IMR-90 (cell line): ENCODE data around the gene DNAJB9. TPM values are rescaled to one million over a fixed set of nuclear protein-coding genes. Genes with fewer than 3 reads are reported as not detected.

Source experiments
- ATAC-seq: fragments of 200-7000 bp; cut with Tn5 transposase; 2 replicates; pipeline ENCODE4 v1.9.1; 2020; ENCODE audit warnings: low read depth, mild to moderate bottlenecking, moderate library complexity
- BruUV-seq: library from RNA; stranded (reverse); fragments of 400-500 nt; replicated peaks from 2 replicates; lab custom pipeline; 2021; lab: Mats Ljungman, UMichigan
- CTCF ChIA-PET: fragments of 300-600 bp; formaldehyde crosslinking; extraction: SDS; loops from one replicate; lab custom pipeline; 2021; ENCODE audit warnings: antibody characterized with exemption; lab: Yijun Ruan, JAX
- POLR2A ChIA-PET: fragments of 300-600 bp; sonication (Branson Sonifier 250); formaldehyde crosslinking; loops from one replicate; lab custom pipeline; 2022; ENCODE audit warnings: antibody characterized with exemption; ENCODE audit not compliant: unreplicated experiment; lab: Charles Lee
- DNase-seq: peaks from one replicate; pipeline ENCODE4 v3.0.0; 2013
- H2AFZ ChIP-seq: replicated peaks from 2 replicates; pipeline ENCODE3; 2013; ENCODE audit warnings: low read length, mild to moderate bottlenecking; ENCODE audit not compliant: poor library complexity
- H2AK5ac ChIP-seq: 2 replicates; pipeline ENCODE4 v1.6.1; 2013; ENCODE audit warnings: low read depth, low read length, inconsistent platforms
- H2AK9ac ChIP-seq: replicated peaks from 2 replicates; pipeline ENCODE3; 2013; ENCODE audit warnings: mild to moderate bottlenecking, low read depth, low read length, moderate library complexity; ENCODE audit not compliant: poor library complexity
- H2BK120ac ChIP-seq: 2 replicates; pipeline ENCODE4 v1.6.1; 2013; ENCODE audit warnings: low read depth, low read length, inconsistent platforms
- H2BK15ac ChIP-seq: 3 replicates; pipeline ENCODE4 v1.6.1; 2013; ENCODE audit warnings: low read depth, low read length, inconsistent platforms
- H2BK20ac ChIP-seq: 2 replicates; pipeline ENCODE4 v1.6.1; 2013; ENCODE audit warnings: low read depth, mild to moderate bottlenecking, inconsistent platforms, low read length, moderate library complexity
- H2BK5ac ChIP-seq: 2 replicates; pipeline ENCODE4 v1.6.1; 2013; ENCODE audit warnings: mild to moderate bottlenecking, low read depth, low read length, inconsistent platforms; ENCODE audit not compliant: poor library complexity, severe bottlenecking
- H3K14ac ChIP-seq: replicated peaks from 2 replicates; pipeline ENCODE4 v1.6.1; 2013; ENCODE audit warnings: low read depth, low read length, inconsistent platforms
- H3K18ac ChIP-seq: 2 replicates; pipeline ENCODE4 v1.6.1; 2013; ENCODE audit warnings: low read depth, low read length, control low read depth
- H3K23ac ChIP-seq: 2 replicates; pipeline ENCODE4 v1.6.1; 2013; ENCODE audit warnings: low read depth, low read length, inconsistent platforms
- H3K27ac ChIP-seq: 2 replicates; pipeline ENCODE4 v1.5.1; 2013; ENCODE audit warnings: mild to moderate bottlenecking, control low read depth, low read length; ENCODE audit not compliant: insufficient read depth
- H3K27me3 ChIP-seq: 2 replicates; pipeline ENCODE4 v1.6.1; 2013; ENCODE audit warnings: low read length; ENCODE audit not compliant: control insufficient read depth, insufficient read depth
- H3K36me3 ChIP-seq: 2 replicates; pipeline ENCODE4 v1.6.1; 2013; ENCODE audit warnings: low read length, mixed read lengths; ENCODE audit not compliant: control insufficient read depth, insufficient read depth
- H3K4ac ChIP-seq: 2 replicates; pipeline ENCODE4 v1.6.1; 2013; ENCODE audit warnings: low read depth, low read length, inconsistent platforms
- H3K4me1 ChIP-seq: 2 replicates; pipeline ENCODE4 v1.6.1; 2013; ENCODE audit warnings: low read length, mixed read lengths; ENCODE audit not compliant: control insufficient read depth, insufficient read depth
- H3K4me2 ChIP-seq: 2 replicates; pipeline ENCODE4 v1.6.1; 2013; ENCODE audit warnings: low read depth, mild to moderate bottlenecking, control low read depth, low read length, moderate library complexity
- H3K4me3 ChIP-seq: 2 replicates; pipeline ENCODE4 v1.5.1; 2013; ENCODE audit warnings: low read depth, mild to moderate bottlenecking, control low read depth, low read length, moderate library complexity; ENCODE audit not compliant: insufficient read depth
- H3K56ac ChIP-seq: 2 replicates; pipeline ENCODE4 v1.6.1; 2013; ENCODE audit warnings: low read length, inconsistent platforms; ENCODE audit not compliant: insufficient read depth; ENCODE audit errors: extremely low read depth
- H3K79me1 ChIP-seq, 2 experiments: 2 replicates each; pipeline ENCODE4 v1.6.1; 2013; ENCODE audit warnings: low read length in 2 of 2, inconsistent platforms in 1 of 2, low read depth in 1 of 2
- H3K9ac ChIP-seq: 2 replicates; pipeline ENCODE4 v1.6.1; 2013; ENCODE audit warnings: low read depth, low read length, control low read depth
- H3K9me1 ChIP-seq: 2 replicates; pipeline ENCODE4 v1.6.1; 2013; ENCODE audit warnings: low read length, inconsistent platforms; ENCODE audit not compliant: insufficient read depth
- H3K9me3 ChIP-seq: 2 replicates; pipeline ENCODE4 v1.6.1; 2013; ENCODE audit warnings: low read length; ENCODE audit not compliant: control insufficient read depth, insufficient read depth
- H4K20me1 ChIP-seq: 2 replicates; pipeline ENCODE4 v1.6.1; 2013; ENCODE audit warnings: low read length, inconsistent platforms; ENCODE audit not compliant: insufficient read depth
- H4K5ac ChIP-seq: 2 replicates; pipeline ENCODE4 v1.6.1; 2013; ENCODE audit warnings: mild to moderate bottlenecking, low read depth, low read length, control low read depth
- H4K8ac ChIP-seq, 2 experiments: 2 replicates each; pipeline ENCODE4 v1.6.1; 2013; ENCODE audit warnings: low read depth in 2 of 2, low read length in 2 of 2, control low read depth in 1 of 2, inconsistent platforms in 1 of 2
- H4K91ac ChIP-seq: 2 replicates; pipeline ENCODE4 v1.6.1; 2013; ENCODE audit warnings: low read depth, low read length, inconsistent platforms; ENCODE audit not compliant: insufficient read depth
- BHLHE40 ChIP-seq: fragments of 150-350 bp; IDR thresholded peaks from 2 replicates; pipeline ENCODE4 v1.6.1; 2016; ENCODE audit warnings: mild to moderate bottlenecking, low read depth, low read length
- CEBPB ChIP-seq: IDR thresholded peaks from 2 replicates; pipeline ENCODE4 v1.6.1; 2012; ENCODE audit warnings: low read depth, low read length, improper control_type of control experiment
- CHD1 ChIP-seq: IDR thresholded peaks from 2 replicates; pipeline ENCODE4 v1.6.1; 2012; ENCODE audit warnings: low read depth, low read length, improper control_type of control experiment
- CTCF ChIP-seq: conservative IDR thresholded peaks from 2 replicates; pipeline ENCODE4 v1.5.1; 2012; ENCODE audit warnings: mild to moderate bottlenecking, low read depth, low read length, improper control_type of control experiment
- ELK1 ChIP-seq: fragments of 150-350 bp; IDR thresholded peaks from 2 replicates; pipeline ENCODE4 v1.6.1; 2016; ENCODE audit warnings: low read depth, mild to moderate bottlenecking, low read length, moderate library complexity, borderline replicate concordance
- FOS ChIP-seq: fragments of 150-350 bp; IDR thresholded peaks from 2 replicates; pipeline ENCODE4 v1.6.1; 2016; ENCODE audit warnings: low read depth, low read length
- MAFK ChIP-seq: IDR thresholded peaks from 2 replicates; pipeline ENCODE4 v1.6.1; 2012; ENCODE audit warnings: low read depth, low read length, improper control_type of control experiment
- MAZ ChIP-seq: IDR thresholded peaks from 2 replicates; pipeline ENCODE4 v1.6.1; 2012; ENCODE audit warnings: low read depth, mild to moderate bottlenecking, low read length, improper control_type of control experiment, moderate library complexity, borderline replicate concordance
- MXI1 ChIP-seq: IDR thresholded peaks from 2 replicates; pipeline ENCODE4 v1.6.1; 2012; ENCODE audit warnings: low read depth, mild to moderate bottlenecking, low read length, moderate library complexity, borderline replicate concordance
- NFE2L2 ChIP-seq: fragments of 150-350 bp; IDR thresholded peaks from 2 replicates; pipeline ENCODE4 v1.6.1; 2016; ENCODE audit warnings: low read depth, mild to moderate bottlenecking, low read length
- POLR2A ChIP-seq: IDR thresholded peaks from 2 replicates; pipeline ENCODE4 v1.6.1; 2012; ENCODE audit warnings: mild to moderate bottlenecking, low read depth, low read length
- RAD21 ChIP-seq: IDR thresholded peaks from 2 replicates; pipeline ENCODE4 v1.6.1; 2012; ENCODE audit warnings: low read length, improper control_type of control experiment
- RCOR1 ChIP-seq: IDR thresholded peaks from 2 replicates; pipeline ENCODE4 v1.6.1; 2012; ENCODE audit warnings: mild to moderate bottlenecking, low read length, improper control_type of control experiment; ENCODE audit not compliant: insufficient replicate concordance
- RFX5 ChIP-seq: IDR thresholded peaks from 2 replicates; pipeline ENCODE4 v1.8.0; 2012; ENCODE audit warnings: low read depth, mild to moderate bottlenecking, low read length, moderate library complexity
- SMC3 ChIP-seq: fragments of 150-350 bp; IDR thresholded peaks from 2 replicates; pipeline ENCODE4 v1.6.1; 2016; ENCODE audit warnings: low read depth, mild to moderate bottlenecking, antibody characterized with exemption, low read length, moderate library complexity
- USF2 ChIP-seq: fragments of 150-350 bp; IDR thresholded peaks from 2 replicates; pipeline ENCODE4 v1.6.1; 2017; ENCODE audit warnings: mild to moderate bottlenecking, antibody characterized with exemption, low read length, low read depth
- WGBS, 2 experiments: methylation state at CpG; one replicate each; pipeline versions ENCODE4 v1.1.5 to v1.1.7; 2013; ENCODE audit warnings: missing lambda C conversion rate in 2 of 2; ENCODE audit not compliant: insufficient read length in 1 of 2; ENCODE audit errors: extremely low coverage in 2 of 2; 5-methylcytosine and 5-hydroxymethylcytosine counted together
- dilution Hi-C: fragments of 300-500 bp; cut with HindIII; formaldehyde crosslinking; loops from one replicate; pipeline ENCODE4 v1.14.3; 2018; ENCODE audit warnings: low sequenced_read_pairs; ENCODE audit not compliant: unreplicated experiment
- in situ Hi-C: fragments of 300-500 bp; cut with MboI; formaldehyde crosslinking; loops from 3 replicates; pipeline ENCODE4 v1.14.3; 2019; ENCODE audit warnings: low sequenced_read_pairs, inconsistent platforms, mixed read lengths
- intact Hi-C: fragments of 100-400 bp; cut with micrococcal nuclease; formaldehyde crosslinking; loops from 2 replicates; pipeline ENCODE4 v1.10.0; 2022
- polyA plus RNA-seq, 3 experiments: library from polyadenylated mRNA; depleted of rRNA; stranded (reverse); fragments of >200 nt; gene quantifications; 2 replicates each; pipeline ENCODE4 v1.2.3, GENCODE V29; 2012; ENCODE audit warnings: low replicate concordance in 1 of 3
- total RNA-seq: library from RNA; depleted of rRNA; stranded (reverse); fragments of >200 nt; gene quantifications from 2 replicates; pipeline ENCODE4 v1.2.3, GENCODE V29; 2012

Gene DNAJB9
- total and polyA plus RNA-seq, 2 of the 4 experiments (the other 2 are of a cell fraction), result 3.8 to 44.6 TPM

GRCh38 chr7:108611268-108611667, 41.6 kb downstream of the DNAJB9 start:
- no CpG with 5 or more reads among the region's 4 CpGs for WGBS, 2 experiments
- H2BK20ac ChIP-seq, result no peak overlapping the region
- in situ Hi-C loops, result loop anchor here (25.0 kb wide), 1 partner anchor 1826 kb away; no protein-coding TSS in a partner anchor
- no peak overlapping the region for H4K91ac ChIP-seq
- H4K8ac ChIP-seq, result no peak overlapping the region
- H3K9me1 ChIP-seq, result no peaks in the 10 kb centered on the region
- H3K27me3 ChIP-seq, result peaks cover 2% of the 10 kb centered on the region
- ChIA-PET POLR2A (no interaction called here), CTCF (no interaction called here)
- H3K56ac ChIP-seq, result no peak overlapping the region
- BruUV-seq, result no TSS peak
- no peak overlapping the region for H2AK5ac ChIP-seq
- TF ChIP-seq CTCF (no peak), POLR2A (no peak), ELK1 (no peak), FOS (no peak), MAFK (no peak), USF2 (no peak), RCOR1 (no peak), MAZ (no peak), RFX5 (no peak), MXI1 (no peak), CEBPB (no peak), SMC3 (no peak), RAD21 (no peak), CHD1 (no peak), NFE2L2 (no peak), BHLHE40 (no peak)
- no peak overlapping the region for H2BK15ac ChIP-seq
- H3K9me3 ChIP-seq, result no peaks in the 10 kb centered on the region
- no peak overlapping the region for H3K18ac ChIP-seq
- H3K79me1 ChIP-seq, result no peaks in the 10 kb centered on the region
- H2AK9ac ChIP-seq, result no peak overlapping the region
- no peaks in the 10 kb centered on the region for H3K4me1 ChIP-seq
- no peak overlapping the region for H3K27ac ChIP-seq
- no peak for DNase-seq
- intact Hi-C loops, result no loop called here
- no peak overlapping the region for H3K4me2 ChIP-seq
- H4K5ac ChIP-seq, result no peak overlapping the region
- dilution Hi-C loops, result no loop called here
- H3K4me3 ChIP-seq, result no peak overlapping the region
- no peak overlapping the region for H3K14ac ChIP-seq
- H2AFZ ChIP-seq, result no peak overlapping the region
- no peak for ATAC-seq
- no peak overlapping the region for H3K23ac ChIP-seq
- H3K4ac ChIP-seq, result no peak overlapping the region
- no peak overlapping the region for H2BK5ac ChIP-seq
- no peaks in the 10 kb centered on the region for H3K36me3 ChIP-seq
- H3K9ac ChIP-seq, result no peak overlapping the region
- no peaks in the 10 kb centered on the region for H4K20me1 ChIP-seq
- no peak overlapping the region for H2BK120ac ChIP-seq
